Measurements from ENCODE around the gene ARL13A. TPM values are rescaled to one million over a fixed set of nuclear protein-coding genes. Genes with fewer than 3 reads are reported as not detected.
"Not testable (repeated sequence)": the region's sequence is repeated elsewhere in the genome, so short reads cannot be mapped to it uniquely, and the experiment has no call there.

Gene ARL13A
- total and polyA plus RNA-seq, 2 of the 13 experiments (the other 11 are each of a cell fraction or from before 2014, with no cell fraction given): not detected

- FAIRE-seq: no peak
- H3K79me2 ChIP-seq (ENCODE audit: insufficient read depth, low read length): no peaks in the 10 kb centered on the region
- no peaks in the 10 kb centered on the region for H3K27me3 ChIP-seq (ENCODE audit: control insufficient read depth in 1 of 2, insufficient read depth in 2 of 2, low read length in 2 of 2)
- H2AFZ ChIP-seq (ENCODE audit: low read length): no peak overlapping the region
- H4K20me1 ChIP-seq (ENCODE audit: insufficient read depth, low read length): no peaks in the 10 kb centered on the region
- ChIA-PET POLR2A (no interaction called here), CTCF (ENCODE audit: low intra/inter-chr PET ratio, low total read pairs) (no interaction called here)
- DNase-seq (ENCODE audit: low spot score): no peak
- no peak for TF ChIP-seq TEF (CRISPR knock-in tag; IDR thresholded peaks at IDR 0.05)
- no peak for TF ChIP-seq ZNF460 (CRISPR knock-in tag; IDR thresholded peaks at IDR 0.05; ENCODE audit: borderline replicate concordance)
- TF ChIP-seq FOXK2 (IDR thresholded peaks at IDR 0.05): no peak
- in situ Hi-C loops (cut with HindIII; ENCODE audit: extremely low pct_ligation_motif_present, low pct_unique_long_range_greater_than_20kb) (no loop called here), intact Hi-C loops (cut with micrococcal nuclease; ENCODE audit: unreplicated experiment) (no loop called here)
- H3K9ac ChIP-seq (ENCODE audit: insufficient read depth, low read depth, low read length): no peak overlapping the region
- H3K4me1 ChIP-seq (ENCODE audit: insufficient read depth, low read length): no peaks in the 10 kb centered on the region
- no peaks in the 10 kb centered on the region for H3K36me3 ChIP-seq (replicated peaks in 1 of 2; ENCODE audit: control insufficient read depth in 1 of 2, insufficient read depth in 2 of 2, low read length in 2 of 2)
- H3K27ac ChIP-seq (ENCODE audit: extremely low read length, insufficient read depth, low read length): no peak overlapping the region
- ATAC-seq: no peak
- BruUV-seq (replicated peaks): TSS peak; percentile 42
- no peak overlapping the region for H3K4me2 ChIP-seq (ENCODE audit: low read depth, low read length)
- H3K4me3 ChIP-seq (replicated peaks in 1 of 3; ENCODE audit: insufficient read depth in 1 of 3, low read depth in 2 of 3, low read length in 3 of 3): no peak overlapping the region
- no peaks in the 10 kb centered on the region for H3K9me3 ChIP-seq (ENCODE audit: low read length)
Measured at GRCh38 chrX:101009090-101009489, 39.6 kb downstream of the ARL13A start.

GRCh38 chrX:101012031-101012430, 42.5 kb downstream of the ARL13A start:
- H2AFZ ChIP-seq (ENCODE audit: low read length); H3K4me1 ChIP-seq (ENCODE audit: insufficient read depth, low read length); FAIRE-seq; H3K79me2 ChIP-seq (ENCODE audit: insufficient read depth, low read length); intact Hi-C loops (cut with micrococcal nuclease; ENCODE audit: unreplicated experiment); H3K27me3 ChIP-seq (ENCODE audit: control insufficient read depth in 1 of 2, insufficient read depth in 2 of 2, low read length in 2 of 2); ATAC-seq; POLR2A ChIA-PET; H3K36me3 ChIP-seq (replicated peaks in 1 of 2; ENCODE audit: control insufficient read depth in 1 of 2, insufficient read depth in 2 of 2, low read length in 2 of 2); H4K20me1 ChIP-seq (ENCODE audit: insufficient read depth, low read length); H3K9me3 ChIP-seq (ENCODE audit: low read length); H3K4me2 ChIP-seq (ENCODE audit: low read depth, low read length); in situ Hi-C loops (cut with HindIII; ENCODE audit: extremely low pct_ligation_motif_present, low pct_unique_long_range_greater_than_20kb); BruUV-seq (replicated peaks); DNase-seq (ENCODE audit: low spot score); H3K9ac ChIP-seq (ENCODE audit: insufficient read depth, low read depth, low read length); CTCF ChIA-PET (ENCODE audit: low intra/inter-chr PET ratio, low total read pairs); H3K27ac ChIP-seq (ENCODE audit: extremely low read length, insufficient read depth, low read length); H3K4me3 ChIP-seq (replicated peaks in 1 of 3; ENCODE audit: insufficient read depth in 1 of 3, low read depth in 2 of 3, low read length in 3 of 3): not testable (repeated sequence)
- WGBS (ENCODE audit: low lambda C conversion rate): 93% methylated on average over 1 of the region's 1 CpG
